GM23248 (cell line): ENCODE results near the gene TBCEL. TPM values are rescaled to one million over a fixed set of nuclear protein-coding genes. Genes with fewer than 3 reads are reported as not detected.
"Not testable (repeated sequence)": the region's sequence is repeated elsewhere in the genome, so short reads cannot be mapped to it uniquely, and the experiment has no call there.

ENCODE experiments used
- DNase-seq: peaks from one replicate; pipeline ENCODE4 v3.0.0-alpha.2; 2015
- H2AFZ ChIP-seq: fragments of 200-600 bp; sonication (generic); 2 replicates; pipeline ENCODE4 v1.6.1; 2016; ENCODE audit warnings: antibody characterized with exemption
- H3F3A ChIP-seq: fragments of 200-600 bp; sonication (generic); 2 replicates; pipeline ENCODE4 v1.6.1; 2016; ENCODE audit warnings: mild to moderate bottlenecking, antibody characterized with exemption, mixed run types; ENCODE audit not compliant: insufficient read depth
- H3K27ac ChIP-seq: fragments of 200-600 bp; sonication (generic); 2 replicates; pipeline ENCODE4 v1.5.1; 2016; ENCODE audit warnings: mild to moderate bottlenecking
- H3K27me3 ChIP-seq: fragments of 200-600 bp; sonication (generic); replicated peaks from 2 replicates; pipeline ENCODE4 v1.6.1; 2016; ENCODE audit warnings: mild to moderate bottlenecking; ENCODE audit not compliant: insufficient read depth
- H3K36me3 ChIP-seq: fragments of 200-600 bp; sonication (generic); 2 replicates; pipeline ENCODE4 v1.6.1; 2016; ENCODE audit warnings: low read depth, mild to moderate bottlenecking
- H3K4me1 ChIP-seq: fragments of 200-600 bp; sonication (generic); 2 replicates; pipeline ENCODE4 v1.6.1; 2016; ENCODE audit warnings: mild to moderate bottlenecking; ENCODE audit not compliant: insufficient read depth
- H3K4me2 ChIP-seq: fragments of 200-600 bp; sonication (generic); one replicate; pipeline ENCODE4 v1.6.1; 2016; ENCODE audit warnings: mild to moderate bottlenecking; ENCODE audit not compliant: unreplicated experiment
- H3K4me3 ChIP-seq: fragments of 200-600 bp; sonication (generic); 2 replicates; pipeline ENCODE4 v1.5.1; 2016; ENCODE audit warnings: mild to moderate bottlenecking
- H3K79me2 ChIP-seq: fragments of 200-600 bp; sonication (generic); 2 replicates; pipeline ENCODE4 v1.6.1; 2016; ENCODE audit warnings: mild to moderate bottlenecking; ENCODE audit not compliant: insufficient read depth
- H3K9ac ChIP-seq: fragments of 200-600 bp; sonication (generic); 2 replicates; pipeline ENCODE4 v1.6.1; 2016; ENCODE audit warnings: mild to moderate bottlenecking
- H3K9me2 ChIP-seq: fragments of 200-600 bp; sonication (generic); 2 replicates; pipeline ENCODE4 v1.6.1; 2016; ENCODE audit warnings: mixed run types, mild to moderate bottlenecking, moderate library complexity; ENCODE audit not compliant: insufficient read depth
- H3K9me3 ChIP-seq: fragments of 200-600 bp; sonication (generic); one replicate; pipeline ENCODE4 v1.6.1; 2017; ENCODE audit warnings: low read depth
- H4K20me1 ChIP-seq: fragments of 200-600 bp; sonication (generic); 2 replicates; pipeline ENCODE4 v1.6.0; 2016; ENCODE audit not compliant: insufficient read depth
- EZH2 ChIP-seq: fragments of 200-600 bp; sonication (generic); IDR thresholded peaks from 2 replicates; pipeline ENCODE4 v1.6.1; 2018; ENCODE audit warnings: antibody characterized with exemption, mild to moderate bottlenecking; ENCODE audit not compliant: insufficient read depth, poor library complexity, severe bottlenecking
- EZH2phosphoT487 ChIP-seq: fragments of 200-600 bp; sonication (generic); IDR thresholded peaks from 2 replicates; pipeline ENCODE4 v1.6.1; 2018; ENCODE audit warnings: antibody characterized with exemption, moderate library complexity, mild to moderate bottlenecking, low read depth; ENCODE audit not compliant: insufficient read depth
- WGBS, 2 experiments: methylation state at CpG; one replicate each; pipeline ENCODE4 v1.1.6; 2015 to 2017; ENCODE audit warnings: low lambda C conversion rate in 2 of 2, low coverage in 1 of 2; ENCODE audit errors: missing lambda C conversion rate in 2 of 2; 5-methylcytosine and 5-hydroxymethylcytosine counted together
- in situ Hi-C: fragments of 300-500 bp; cut with MboI; formaldehyde crosslinking; loops from 2 replicates; pipeline ENCODE4 v1.15.0; 2020
- polyA plus RNA-seq: library from polyadenylated mRNA; unstranded; fragments of >200 nt; fragmentation: Nextera tagmentation; extraction: Ambion mirVana; gene quantifications from 2 replicates; pipeline ENCODE4 v1.2.1, GENCODE V29; 2016
- total RNA-seq: library from RNA; depleted of rRNA; stranded (reverse); fragments of >200 nt; shearing (Covaris generic); gene quantifications from 2 replicates; pipeline ENCODE4 v1.2.3, GENCODE V29; 2014

The TBCEL gene
- total and polyA plus RNA-seq, 2 experiments from 2014 or later, result 13.0 to 27.9 TPM

DNA sequence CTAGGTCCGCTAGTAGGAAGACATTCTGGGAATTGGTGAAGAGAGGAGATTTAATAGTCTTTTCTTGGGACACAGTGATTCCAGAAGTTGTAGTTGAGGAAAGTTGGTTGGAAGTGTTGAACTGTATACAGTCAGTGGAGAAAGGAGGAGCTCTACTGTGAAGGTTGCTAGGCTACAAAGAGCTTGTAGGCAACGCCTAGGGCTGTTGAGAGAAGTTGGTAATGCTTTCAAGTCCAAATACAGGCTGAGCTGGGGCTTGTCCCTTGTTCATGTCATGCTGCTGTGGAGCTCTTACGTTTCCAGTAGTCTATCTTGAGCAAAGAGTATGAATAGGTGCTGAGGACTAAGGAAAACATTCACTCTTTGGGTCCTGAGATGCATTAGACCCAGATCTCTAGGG lies 1.1 kb downstream of the TBCEL start:
- peaks cover 12% of the 10 kb centered on the region for H3K4me1 ChIP-seq
- H3K4me3 ChIP-seq, result peak overlapping the region; percentile 85
- peak overlapping the region; percentile 79 for H2AFZ ChIP-seq
- no peaks in the 10 kb centered on the region for H3K9me3 ChIP-seq
- WGBS, 2 experiments, result 35 to 42% methylated on average over 3 of the region's 3 CpGs
- peaks cover 60% of the 10 kb centered on the region for H3K79me2 ChIP-seq
- H3K4me2 ChIP-seq, result peak overlapping the region; percentile 91
- H3K9ac ChIP-seq, result peak overlapping the region; percentile 92
- H4K20me1 ChIP-seq, result no peaks in the 10 kb centered on the region
- TF ChIP-seq EZH2phosphoT487 (no peak), EZH2 (no peak)
- peak; percentile 83 for DNase-seq
- H3K36me3 ChIP-seq, result no peaks in the 10 kb centered on the region
- in situ Hi-C loops, result no loop called here
- peak overlapping the region; percentile 48 for H3K27ac ChIP-seq
- no peaks in the 10 kb centered on the region for H3F3A ChIP-seq
- no peaks in the 10 kb centered on the region for H3K9me2 ChIP-seq
- no peaks in the 10 kb centered on the region for H3K27me3 ChIP-seq

DNA sequence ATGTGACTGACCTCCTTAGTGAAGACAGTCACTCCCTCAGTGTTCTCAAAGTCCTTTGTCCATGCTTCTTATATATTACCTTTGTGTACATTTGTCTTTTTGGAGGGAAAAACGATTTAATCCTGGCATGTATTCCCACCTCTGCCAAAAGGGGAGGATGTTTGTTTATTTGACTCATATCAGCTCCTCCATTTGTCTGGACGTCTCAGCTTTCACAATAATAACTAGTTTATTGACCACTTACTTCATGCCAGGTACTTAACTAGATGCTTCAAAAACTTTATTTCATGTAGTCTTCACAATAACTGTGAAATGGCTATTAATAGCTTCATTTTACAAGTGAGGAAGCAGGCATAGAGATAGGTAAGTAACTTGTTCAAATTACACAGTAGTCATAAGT lies 5.3 kb downstream of the TBCEL start:
- Histone ChIP-seq H3K27ac (no peak overlapping the region), H3K27me3 (no peaks in the 10 kb centered on the region), H3K4me1 (peaks cover 12% of the 10 kb centered on the region), H3K9me2 (no peaks in the 10 kb centered on the region), H3K9me3 (no peaks in the 10 kb centered on the region), H3K9ac (no peak overlapping the region), H4K20me1 (peaks cover 5% of the 10 kb centered on the region; the same call in 1 of the 2 replicates), H2AFZ (no peak overlapping the region), H3K4me3 (no peak overlapping the region), H3K36me3 (no peaks in the 10 kb centered on the region), H3F3A (no peaks in the 10 kb centered on the region), H3K4me2 (no peak overlapping the region), H3K79me2 (peaks cover 100% of the 10 kb centered on the region)
- in situ Hi-C loops, result no loop called here
- TF ChIP-seq EZH2phosphoT487 (no peak), EZH2 (no peak)
- no peak for DNase-seq
- 63 to 72% methylated on average over 2 of the region's 2 CpGs for WGBS, 2 experiments

DNA sequence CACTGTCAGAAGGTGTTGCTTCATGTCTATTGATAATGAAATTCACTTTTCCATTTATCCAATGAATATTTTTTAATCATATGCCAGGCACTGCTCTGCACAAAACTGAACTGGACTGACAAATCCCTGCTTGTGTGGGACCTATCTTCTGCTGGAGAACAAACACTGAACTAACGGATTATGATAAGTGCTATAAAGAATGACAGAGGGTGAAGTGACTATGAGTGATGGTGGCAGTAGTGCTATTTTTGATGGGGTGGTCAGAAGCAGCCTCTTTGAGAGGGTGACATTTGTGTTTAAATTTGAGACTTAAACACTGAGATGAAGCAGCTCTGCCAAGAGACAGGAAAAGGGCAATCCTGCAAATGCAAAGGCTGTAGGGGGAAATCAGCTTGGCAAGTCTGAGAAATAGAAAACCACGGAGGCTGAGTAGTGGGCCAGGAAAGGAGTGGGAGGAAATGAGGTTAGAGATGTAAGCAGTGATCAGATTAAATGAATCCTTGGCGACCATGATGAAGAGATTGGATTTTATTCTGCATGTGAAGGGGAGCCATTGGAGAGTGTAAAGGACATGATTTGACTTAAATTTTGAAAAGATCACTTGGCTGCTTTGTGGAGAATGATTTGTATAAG lies 6.0 kb downstream of the TBCEL start:
- in situ Hi-C loops, result no loop called here
- H3K27me3 ChIP-seq, result no peaks in the 10 kb centered on the region
- peaks cover 100% of the 10 kb centered on the region for H3K79me2 ChIP-seq
- no peak overlapping the region for H3K4me2 ChIP-seq
- no peak overlapping the region for H3K27ac ChIP-seq
- TF ChIP-seq EZH2phosphoT487 (no peak), EZH2 (no peak)
- H3K9me2 ChIP-seq, result no peaks in the 10 kb centered on the region
- no peaks in the 10 kb centered on the region for H3K36me3 ChIP-seq
- H2AFZ ChIP-seq, result no peak overlapping the region
- H3K4me3 ChIP-seq, result no peak overlapping the region
- no peaks in the 10 kb centered on the region for H3F3A ChIP-seq
- peaks cover 9% of the 10 kb centered on the region for H3K4me1 ChIP-seq
- H3K9me3 ChIP-seq, result no peaks in the 10 kb centered on the region
- H4K20me1 ChIP-seq, result peaks cover 5% of the 10 kb centered on the region; the same call in 1 of the 2 replicates
- 85 to 87% methylated on average over 3 of the region's 3 CpGs for whole genome bisulfite sequencing, 2 experiments
- no peak overlapping the region for H3K9ac ChIP-seq
- no peak for DNase-seq

DNA sequence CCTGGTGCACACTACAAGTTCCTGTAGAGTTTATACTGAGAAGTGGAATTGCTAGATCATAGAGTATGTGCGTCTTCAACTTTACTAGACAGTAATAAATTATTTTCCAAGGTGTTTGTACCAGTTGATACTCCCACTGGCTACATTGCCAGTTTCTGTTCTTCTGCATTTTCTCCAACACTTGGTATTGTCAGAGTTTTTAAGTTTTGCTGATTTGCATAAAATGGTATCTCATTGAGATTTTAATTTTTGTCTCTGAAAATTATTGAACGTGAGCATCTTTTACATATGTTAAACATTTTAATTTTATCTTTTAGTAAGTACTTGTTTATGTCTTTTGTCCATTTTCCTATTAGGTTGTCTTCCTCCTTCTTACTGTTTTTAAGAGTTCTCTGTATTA lies 7.3 kb downstream of the TBCEL start:
- Histone ChIP-seq H3K4me2 (no peak overlapping the region), H3K9ac (no peak overlapping the region), H3K9me3 (no peaks in the 10 kb centered on the region), H3F3A (no peaks in the 10 kb centered on the region), H3K27me3 (no peaks in the 10 kb centered on the region), H3K4me1 (no peaks in the 10 kb centered on the region), H4K20me1 (peaks cover 5% of the 10 kb centered on the region; the same call in 1 of the 2 replicates), H3K27ac (no peak overlapping the region), H3K36me3 (no peaks in the 10 kb centered on the region), H2AFZ (no peak overlapping the region), H3K4me3 (no peak overlapping the region), H3K79me2 (peaks cover 99% of the 10 kb centered on the region), H3K9me2 (no peaks in the 10 kb centered on the region)
- DNase-seq, result no peak
- no peak for TF ChIP-seq EZH2
- no peak for TF ChIP-seq EZH2phosphoT487
- WGBS, 2 experiments, result 92 to 100% methylated on average over 2 of the region's 2 CpGs
- in situ Hi-C loops, result no loop called here

DNA sequence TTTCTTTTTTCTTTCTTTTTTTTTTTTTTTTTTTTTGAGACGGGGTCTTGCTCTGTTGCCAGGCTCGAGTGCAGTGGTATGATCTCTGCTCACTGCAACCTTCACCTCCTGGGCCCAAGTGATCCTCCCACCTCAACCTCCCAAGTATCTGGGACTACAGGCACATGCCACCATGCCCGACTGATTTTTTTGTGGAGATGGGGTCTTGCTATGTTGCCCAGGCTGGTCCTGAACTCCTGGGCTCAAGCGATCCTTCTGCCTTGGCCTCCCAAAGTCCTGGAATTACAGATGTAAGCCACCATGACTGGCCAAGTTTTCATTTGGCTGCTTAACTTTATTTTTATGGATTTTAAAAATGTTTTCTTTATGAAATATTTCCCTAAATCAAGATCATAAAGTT lies 7.7 kb downstream of the TBCEL start:
- H3K9ac ChIP-seq, H2AFZ ChIP-seq, H3K27ac ChIP-seq, DNase-seq, H3K4me1 ChIP-seq, in situ Hi-C loops, H3K4me2 ChIP-seq, H3K27me3 ChIP-seq, H3F3A ChIP-seq, H3K4me3 ChIP-seq, H3K9me2 ChIP-seq, H3K9me3 ChIP-seq, H4K20me1 ChIP-seq, H3K36me3 ChIP-seq: not testable (repeated sequence)
- H3K79me2 ChIP-seq, result peaks cover 99% of the 10 kb centered on the region
- WGBS, 2 experiments, result 91 to 96% methylated on average over 2 to 4 of the region's 4 CpGs
